ENCODE data around the gene RELL1. TPM values are rescaled to one million over a fixed set of nuclear protein-coding genes. Genes with fewer than 3 reads are reported as not detected.

Gene RELL1
- total and polyA plus RNA-seq, 2 donors (not counting 1 experiment from before 2014, with no cell fraction given) = 0.64 to 3.2 TPM

GRCh38 chr4:37644962-37645361 is 41.2 kb downstream of the RELL1 start:
- DNase-seq = no peak
- ChIA-PET POLR2A (no interaction called here), CTCF (interaction anchor here (0.6 kb wide), 1 partner anchor 674 kb away, joined by 3 read pairs; no protein-coding TSS in a partner anchor)
- Histone ChIP-seq H3K79me2 (ENCODE audit: control insufficient read depth, insufficient read depth, low read length) (no peaks in the 10 kb centered on the region), H3K27me3 (replicated peaks in 1 of 4; ENCODE audit: control extremely low read depth in 1 of 4, control insufficient read depth in 3 of 4, insufficient read depth in 4 of 4, low read length in 3 of 4) (no peaks in the 10 kb centered on the region), H3K36me3 (replicated peaks in 1 of 2; ENCODE audit: control extremely low read depth in 1 of 2, control insufficient read depth in 1 of 2, extremely low read depth in 1 of 2, insufficient read depth in 2 of 2, low read length in 1 of 2) (no peaks in the 10 kb centered on the region), H2AFZ (ENCODE audit: insufficient read depth, low read depth, low read length, poor library complexity, severe bottlenecking) (no peak overlapping the region), H3K9me3 (ENCODE audit: control extremely low read depth in 1 of 3, control insufficient read depth in 2 of 3, insufficient read depth in 1 of 3, low read length in 2 of 3) (no peaks in the 10 kb centered on the region), H4K20me1 (ENCODE audit: control insufficient read depth, insufficient read depth, low read length, poor library complexity, severe bottlenecking) (no peaks in the 10 kb centered on the region), H3K4me2 (replicated peaks; ENCODE audit: low read depth, low read length, poor library complexity, severe bottlenecking) (no peak overlapping the region), H3K27ac (ENCODE audit: low read length in 2 of 2) (no peak overlapping the region), H3K4me3 (ENCODE audit: control extremely low read depth in 1 of 5, extremely low read depth in 1 of 5, insufficient read depth in 1 of 5, low read depth in 2 of 5, low read length in 4 of 5) (no peak overlapping the region), H3K4me1 (ENCODE audit: control insufficient read depth in 2 of 2, insufficient read depth in 2 of 2, low read length in 2 of 2) (no peaks in the 10 kb centered on the region), H3K9ac (ENCODE audit: low read length) (no peak overlapping the region)
- Mint-ChIP-seq H3K27ac (no peak overlapping the region), H3K27me3 (no peaks in the 10 kb centered on the region), H3K9me3 (ENCODE audit: insufficient read depth) (no peaks in the 10 kb centered on the region), H3K4me1 (no peaks in the 10 kb centered on the region), H3K4me3 (no peak overlapping the region)
- no peak for ATAC-seq (ENCODE audit: low read depth)
- TF ChIP-seq CTCF (IDR thresholded peaks at IDR 0.05) = no peak
- TF ChIP-seq EZH2 (IDR thresholded peaks at IDR 0.05; ENCODE audit: borderline replicate concordance, insufficient read depth, low read depth, low read length, poor library complexity, severe bottlenecking) = no peak
- intact Hi-C loops (cut with micrococcal nuclease) = no loop called here
- 86% methylated on average over 7 of the region's 9 CpGs for WGBS (ENCODE audit: insufficient coverage)

DNA sequence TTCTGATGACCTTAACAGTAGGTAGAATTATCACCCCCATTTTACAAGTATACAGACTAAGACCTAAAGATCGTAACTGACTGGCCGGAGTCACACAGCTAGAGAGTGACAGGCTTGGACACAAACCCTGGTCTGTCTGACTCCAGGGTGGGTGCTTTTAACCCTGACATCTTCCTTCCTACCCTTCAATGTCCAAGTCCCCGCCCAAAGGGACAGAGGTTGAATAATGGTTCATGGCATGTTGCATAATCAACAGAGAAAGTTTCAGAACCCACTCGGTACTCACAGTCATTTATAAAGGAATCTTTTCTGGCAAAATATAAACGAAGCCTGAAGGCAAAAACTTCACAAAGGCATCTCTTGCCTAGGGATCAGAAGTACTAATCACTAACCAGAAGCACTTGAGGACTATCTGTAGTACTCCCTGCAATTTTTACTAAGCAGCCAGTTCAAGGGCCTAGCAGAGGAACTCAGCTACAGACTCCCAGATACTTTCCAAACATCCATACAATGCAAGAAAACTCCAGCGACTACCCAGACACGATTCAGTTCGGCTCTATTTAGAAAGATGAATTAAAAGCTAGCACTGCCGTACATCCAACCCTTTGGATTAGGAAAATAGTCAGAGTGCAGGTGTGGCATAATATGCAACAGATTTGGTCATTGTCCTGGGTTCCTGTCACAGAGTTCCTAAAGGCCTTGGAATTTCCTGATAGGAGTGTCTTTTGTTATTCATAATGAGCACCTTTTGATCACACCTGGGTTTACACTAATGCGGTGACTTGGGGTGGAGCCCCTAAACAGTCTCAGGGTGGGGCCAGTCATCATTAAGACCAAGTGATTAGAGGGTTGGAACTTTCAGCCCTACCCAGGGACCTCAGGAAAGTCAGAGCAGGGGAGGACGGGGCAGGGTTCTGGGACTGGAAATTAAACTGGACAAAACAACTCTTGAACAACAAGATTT is 44.0 kb downstream of the RELL1 start:
- ATAC-seq (ENCODE audit: low read depth) = no peak
- Mint-ChIP-seq H3K27me3 (no peaks in the 10 kb centered on the region), H3K4me3 (no peak overlapping the region), H3K4me1 (no peaks in the 10 kb centered on the region), H3K27ac (no peak overlapping the region), H3K9me3 (ENCODE audit: insufficient read depth) (no peaks in the 10 kb centered on the region)
- H2AFZ ChIP-seq (ENCODE audit: insufficient read depth, low read depth, low read length, poor library complexity, severe bottlenecking) = no peak overlapping the region
- no peaks in the 10 kb centered on the region for H3K36me3 ChIP-seq (replicated peaks in 1 of 2; ENCODE audit: control extremely low read depth in 1 of 2, control insufficient read depth in 1 of 2, extremely low read depth in 1 of 2, insufficient read depth in 2 of 2, low read length in 1 of 2)
- H3K4me2 ChIP-seq (replicated peaks; ENCODE audit: low read depth, low read length, poor library complexity, severe bottlenecking) = no peak overlapping the region
- no peaks in the 10 kb centered on the region for H4K20me1 ChIP-seq (ENCODE audit: control insufficient read depth, insufficient read depth, low read length, poor library complexity, severe bottlenecking)
- H3K4me1 ChIP-seq (ENCODE audit: control insufficient read depth in 2 of 2, insufficient read depth in 2 of 2, low read length in 2 of 2) = no peaks in the 10 kb centered on the region
- no peak overlapping the region for H3K9ac ChIP-seq (ENCODE audit: low read length)
- H3K4me3 ChIP-seq (ENCODE audit: control extremely low read depth in 1 of 5, extremely low read depth in 1 of 5, insufficient read depth in 1 of 5, low read depth in 2 of 5, low read length in 4 of 5) = no peak overlapping the region
- TF ChIP-seq EZH2 (IDR thresholded peaks at IDR 0.05; ENCODE audit: borderline replicate concordance, insufficient read depth, low read depth, low read length, poor library complexity, severe bottlenecking) (no peak), CTCF (IDR thresholded peaks at IDR 0.05) (no peak)
- 98% methylated on average over 7 of the region's 11 CpGs for WGBS (ENCODE audit: insufficient coverage)
- H3K27me3 ChIP-seq (replicated peaks in 1 of 4; ENCODE audit: control extremely low read depth in 1 of 4, control insufficient read depth in 3 of 4, insufficient read depth in 4 of 4, low read length in 3 of 4) = no peaks in the 10 kb centered on the region
- no peaks in the 10 kb centered on the region for H3K79me2 ChIP-seq (ENCODE audit: control insufficient read depth, insufficient read depth, low read length)
- CTCF ChIA-PET = no interaction called here
- DNase-seq = no peak
- no peak overlapping the region for H3K27ac ChIP-seq (ENCODE audit: low read length in 2 of 2)
- POLR2A ChIA-PET = no interaction called here
- intact Hi-C loops (cut with micrococcal nuclease) = no loop called here
- no peaks in the 10 kb centered on the region for H3K9me3 ChIP-seq (ENCODE audit: control extremely low read depth in 1 of 3, control insufficient read depth in 2 of 3, insufficient read depth in 1 of 3, low read length in 2 of 3)

Data from B cell (primary cell).